Stomach (tissue), 4 donors: ENCODE measurements around the gene SRGAP2C.
"Not testable (repeated sequence)": the region's sequence is repeated elsewhere in the genome, so short reads cannot be mapped to it uniquely, and the experiment has no call there.

Experiments
- POLR2A ChIP-seq, 4 donors: fragments of 450-650 bp; IDR thresholded peaks; one replicate each; pipeline ENCODE4 v1.6.1; 2016; ENCODE audit warnings: antibody characterized with exemption in 4 of 4, control low read depth in 2 of 4, mild to moderate bottlenecking in 1 of 4, moderate library complexity in 1 of 4
- TF ChIP-seq, protein P1 (sequence below), 7 experiments: fragments of 450-650 bp in 4 of 7; fragments of 200-600 bp in 3 of 7; sonication (generic) in 3 of 7; IDR thresholded peaks; one replicate each; pipeline ENCODE4 v1.5.1; 2016 to 2019; ENCODE audit warnings: antibody characterized with exemption in 7 of 7, control low read depth in 2 of 7, mild to moderate bottlenecking in 1 of 7

DNA sequence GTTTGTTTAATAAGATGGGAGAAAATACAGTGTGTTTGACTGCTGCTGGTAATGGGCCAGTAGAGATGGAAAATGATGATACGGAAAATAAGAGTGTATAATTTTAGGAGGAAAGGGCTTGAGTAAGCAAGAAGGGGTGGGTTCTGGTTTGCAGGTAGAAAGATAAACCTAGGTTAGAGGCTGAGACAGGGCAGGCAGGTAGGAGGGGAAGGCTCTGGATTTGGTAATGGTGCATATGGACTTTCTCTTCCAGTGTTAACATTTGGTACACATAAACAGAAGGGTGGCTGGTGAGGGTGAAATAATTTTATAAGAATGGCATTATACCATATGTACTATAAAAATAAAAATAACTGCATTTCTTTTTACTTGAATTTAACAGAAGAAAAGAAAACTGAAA lies 84.5 kb downstream of the SRGAP2C start:
- TF ChIP-seq, protein P1, sequence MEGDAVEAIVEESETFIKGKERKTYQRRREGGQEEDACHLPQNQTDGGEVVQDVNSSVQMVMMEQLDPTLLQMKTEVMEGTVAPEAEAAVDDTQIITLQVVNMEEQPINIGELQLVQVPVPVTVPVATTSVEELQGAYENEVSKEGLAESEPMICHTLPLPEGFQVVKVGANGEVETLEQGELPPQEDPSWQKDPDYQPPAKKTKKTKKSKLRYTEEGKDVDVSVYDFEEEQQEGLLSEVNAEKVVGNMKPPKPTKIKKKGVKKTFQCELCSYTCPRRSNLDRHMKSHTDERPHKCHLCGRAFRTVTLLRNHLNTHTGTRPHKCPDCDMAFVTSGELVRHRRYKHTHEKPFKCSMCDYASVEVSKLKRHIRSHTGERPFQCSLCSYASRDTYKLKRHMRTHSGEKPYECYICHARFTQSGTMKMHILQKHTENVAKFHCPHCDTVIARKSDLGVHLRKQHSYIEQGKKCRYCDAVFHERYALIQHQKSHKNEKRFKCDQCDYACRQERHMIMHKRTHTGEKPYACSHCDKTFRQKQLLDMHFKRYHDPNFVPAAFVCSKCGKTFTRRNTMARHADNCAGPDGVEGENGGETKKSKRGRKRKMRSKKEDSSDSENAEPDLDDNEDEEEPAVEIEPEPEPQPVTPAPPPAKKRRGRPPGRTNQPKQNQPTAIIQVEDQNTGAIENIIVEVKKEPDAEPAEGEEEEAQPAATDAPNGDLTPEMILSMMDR (IDR thresholded peaks at IDR 0.05) = not testable (repeated sequence)
- TF ChIP-seq POLR2A (IDR thresholded peaks at IDR 0.05) = not testable (repeated sequence)
